ENCODE data around the gene MATR3. TPM values are rescaled to one million over a fixed set of nuclear protein-coding genes. Genes with fewer than 3 reads are reported as not detected.

MATR3 gene
- total RNA-seq, 1 experiment from 2014 or later, result 267 TPM

GRCh38 chr5:139245637-139246339, 47.8 kb upstream of the MATR3 start:
- peaks cover 13% of the 10 kb centered on the region in 2 experiments for H3K4me1 Mint-ChIP-seq
- H4K20me1 ChIP-seq (ENCODE audit: control insufficient read depth, insufficient read depth, insufficient read length), result no peaks in the 10 kb centered on the region
- H3K23me2 ChIP-seq (ENCODE audit: insufficient read length, low read depth, low read length, poor library complexity, severe bottlenecking), result no peaks in the 10 kb centered on the region
- no peak overlapping the region for H4K8ac ChIP-seq (replicated peaks; ENCODE audit: insufficient read length, low read depth, low read length)
- no peak overlapping the region for H4K5ac ChIP-seq (ENCODE audit: insufficient read length, low read depth, low read length)
- H2BK120ac ChIP-seq (ENCODE audit: low read depth, low read length, poor library complexity, severe bottlenecking), result no peak overlapping the region
- no peak overlapping the region for H2BK20ac ChIP-seq (ENCODE audit: low read depth, low read length, poor library complexity, severe bottlenecking)
- DNase-seq, result no peak
- no peak overlapping the region for H2BK5ac ChIP-seq (ENCODE audit: insufficient read length, low read length)
- H3K14ac ChIP-seq (ENCODE audit: insufficient read depth, low read length), result no peak overlapping the region
- no peaks in the 10 kb centered on the region for H3K9me3 ChIP-seq (ENCODE audit: control insufficient read depth, low read depth, low read length)
- no peak overlapping the region for H4K91ac ChIP-seq (ENCODE audit: insufficient read length, low read depth, low read length)
- TF ChIP-seq CTCF (conservative IDR thresholded peaks at IDR 0.05), result no peak
- no peak overlapping the region for H3K18ac ChIP-seq (ENCODE audit: insufficient read length, low read depth, low read length)
- no peaks in the 10 kb centered on the region for H3K79me2 ChIP-seq (ENCODE audit: insufficient read depth, low read length)
- no peak overlapping the region for H3K4me3 Mint-ChIP-seq
- no peak overlapping the region for H3K56ac ChIP-seq (ENCODE audit: insufficient read length, low read depth, low read length)
- H2AK5ac ChIP-seq (ENCODE audit: insufficient read length, low read length), result no peak overlapping the region
- H3K79me1 ChIP-seq (ENCODE audit: insufficient read depth, low read depth, low read length, poor library complexity, severe bottlenecking), result no peaks in the 10 kb centered on the region
- no peak overlapping the region for H3T11ph ChIP-seq (ENCODE audit: low read length)
- H3K4me2 ChIP-seq (ENCODE audit: insufficient read depth, insufficient read length, low read length), result no peak overlapping the region
- H3K27ac ChIP-seq (ENCODE audit: insufficient read length, low read depth, low read length), result no peak overlapping the region
- H2AFZ ChIP-seq (ENCODE audit: low read length), result no peak overlapping the region
- H3K4ac ChIP-seq (ENCODE audit: low read depth, low read length), result no peak overlapping the region
- H3K9ac ChIP-seq (ENCODE audit: extremely low read depth, insufficient read length, low read length), result no peak overlapping the region
- no peak overlapping the region for H2BK15ac ChIP-seq (ENCODE audit: low read depth, low read length)
- no peak overlapping the region for H3K23ac ChIP-seq (ENCODE audit: insufficient read length, low read depth, low read length)
- H3K9me3 Mint-ChIP-seq, result no peaks in the 10 kb centered on the region
- H3K27ac Mint-ChIP-seq, result no peak overlapping the region; a peak in 1 of 7 replicates
- H3K27me3 ChIP-seq (ENCODE audit: insufficient read depth, low read length), result no peaks in the 10 kb centered on the region
- no peak overlapping the region for H2BK12ac ChIP-seq (ENCODE audit: insufficient read length, low read depth, low read length)
- no peaks in the 10 kb centered on the region; the same call in 1 of the 2 replicates for H3K4me1 ChIP-seq (ENCODE audit: insufficient read depth, low read length)
- H3K27me3 Mint-ChIP-seq (ENCODE audit: low read depth), result no peaks in the 10 kb centered on the region; the same call in 1 of the 2 replicates
- no peaks in the 10 kb centered on the region for H3K36me3 Mint-ChIP-seq (ENCODE audit: insufficient read depth in 1 of 3, low read depth in 3 of 3)

Measured in H9 (cell line).